Fibroblast of lung (primary cell): ENCODE data around the gene ACSS1. TPM values are rescaled to one million over a fixed set of nuclear protein-coding genes. Genes with fewer than 3 reads are reported as not detected.

Experiments used
- DNase-seq, 2 donors: peaks; one replicate each; pipeline versions ENCODE4 v3.0.0 to v3.0.0-alpha.2; 2010; ENCODE audit warnings: low read depth in 2 of 2
- H2AFZ ChIP-seq: 2 replicates; pipeline ENCODE4 v1.5.1; 2012; ENCODE audit warnings: low read length, control low read depth, inconsistent platforms
- H3K27ac ChIP-seq: 2 replicates; pipeline ENCODE4 v1.5.1; 2011; ENCODE audit warnings: low read length, control low read depth; ENCODE audit not compliant: insufficient read depth
- H3K27me3 ChIP-seq: 2 replicates; pipeline ENCODE4 v1.5.1; 2011; ENCODE audit warnings: mild to moderate bottlenecking, low read length; ENCODE audit not compliant: control insufficient read depth, insufficient read depth
- H3K36me3 ChIP-seq: 2 replicates; pipeline ENCODE4 v1.5.1; 2011; ENCODE audit warnings: low read length; ENCODE audit not compliant: control insufficient read depth, insufficient read depth
- H3K4me1 ChIP-seq: 2 replicates; pipeline ENCODE4 v1.5.1; 2011; ENCODE audit warnings: low read length; ENCODE audit not compliant: control insufficient read depth, insufficient read depth; ENCODE audit errors: extremely low read depth
- H3K4me2 ChIP-seq: 2 replicates; pipeline ENCODE4 v1.5.1; 2011; ENCODE audit warnings: low read length, control low read depth; ENCODE audit not compliant: insufficient read depth; ENCODE audit errors: extremely low read depth
- H3K4me3 ChIP-seq, 4 experiments: fragments of 200-600 bp in 1 of 4; sonication (generic) in 1 of 4; replicated peaks in 1 of 4; 2 replicates each; pipeline ENCODE4 v1.5.1; 2011 to 2016; ENCODE audit warnings: low read length in 4 of 4, low read depth in 3 of 4, mild to moderate bottlenecking in 3 of 4, control low read depth in 2 of 4, inconsistent platforms in 1 of 4, mixed read lengths in 1 of 4; ENCODE audit not compliant: insufficient read depth in 1 of 4; ENCODE audit errors: control extremely low read depth in 1 of 4
- H3K79me2 ChIP-seq: 2 replicates; pipeline ENCODE4 v1.5.1; 2012; ENCODE audit warnings: mild to moderate bottlenecking, low read length, inconsistent platforms; ENCODE audit not compliant: control insufficient read depth, insufficient read depth
- H3K9ac ChIP-seq: 2 replicates; pipeline ENCODE4 v1.5.1; 2011; ENCODE audit warnings: mild to moderate bottlenecking, low read length, control low read depth; ENCODE audit not compliant: insufficient read depth
- H3K9me3 ChIP-seq: 2 replicates; pipeline ENCODE4 v1.5.1; 2012; ENCODE audit warnings: low read depth, low read length; ENCODE audit not compliant: control insufficient read depth, insufficient read depth
- H4K20me1 ChIP-seq: 2 replicates; pipeline ENCODE4 v1.5.1; 2011; ENCODE audit warnings: low read length; ENCODE audit not compliant: control insufficient read depth, insufficient read depth; ENCODE audit errors: extremely low read depth
- CTCF ChIP-seq, 2 donors: IDR thresholded peaks in 1 of 2; conservative IDR thresholded peaks in 1 of 2; 1 replicate in 1 of 2; 2 replicates in 1 of 2; pipeline ENCODE4 v1.5.1; 2011 to 2012; ENCODE audit warnings: low read length in 2 of 2, control low read depth in 1 of 2, inconsistent platforms in 1 of 2, low read depth in 1 of 2, mild to moderate bottlenecking in 1 of 2
- EZH2 ChIP-seq: IDR thresholded peaks from 2 replicates; pipeline ENCODE4 v1.5.1; 2012; ENCODE audit warnings: low read length, control low read depth, mild to moderate bottlenecking; ENCODE audit errors: missing control alignments
- polyA plus RNA-seq, 2 donors: library from polyadenylated mRNA; depleted of rRNA in 1 of 2; stranded (reverse) in 1 of 2; unstranded in 1 of 2; fragments of >200 nt; gene quantifications; 2 replicates each; pipeline ENCODE4 v1.2.1, GENCODE V29; 2011 to 2012; ENCODE audit warnings: missing spikeins in 1 of 2
- total RNA-seq: library from RNA; depleted of rRNA; stranded (reverse); fragments of >200 nt; gene quantifications from 2 replicates; pipeline ENCODE4 v1.2.1, GENCODE V29; 2014

The ACSS1 gene
- total and polyA plus RNA-seq, 2 donors (not counting 1 experiment from before 2014, with no cell fraction given) = 1.3 to 3.4 TPM

DNA sequence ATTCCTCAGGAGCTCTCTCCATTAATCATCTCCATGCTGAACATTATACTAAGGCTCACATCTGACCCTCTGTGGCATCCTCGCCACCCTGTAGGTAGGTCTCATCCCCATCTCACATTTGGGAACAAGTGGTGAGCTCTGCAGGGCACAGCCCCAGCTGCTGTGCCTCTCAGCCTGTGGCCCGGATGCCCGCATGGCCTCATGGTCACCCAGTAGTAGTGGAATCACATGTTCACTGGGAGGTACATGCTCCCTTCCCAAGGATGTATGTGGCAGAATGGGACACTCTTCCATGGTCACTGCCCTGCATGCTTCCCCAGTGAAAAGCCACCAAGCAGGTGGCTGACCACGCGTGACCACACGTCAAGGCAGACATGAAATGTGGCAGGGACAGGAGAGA lies 39.1 kb downstream of the ACSS1 start:
- H3K4me3 ChIP-seq = no peak overlapping the region
- H3K36me3 ChIP-seq = no peaks in the 10 kb centered on the region
- no peak for DNase-seq

GRCh38 chr20:25018425-25018824 lies 39.5 kb downstream of the ACSS1 start:
- no peaks in the 10 kb centered on the region for H3K4me1 ChIP-seq
- H3K36me3 ChIP-seq = no peaks in the 10 kb centered on the region
- no peak overlapping the region for H3K4me3 ChIP-seq
- H3K27me3 ChIP-seq = no peaks in the 10 kb centered on the region
- no peak overlapping the region for H3K4me2 ChIP-seq
- TF ChIP-seq EZH2 (no peak), CTCF (conservative IDR thresholded peaks at IDR 0.05 in 1 of 2, IDR thresholded peaks at IDR 0.05 in 1 of 2; ENCODE audit: low read depth in 1 of 2, low read length in 2 of 2) (no peak)
- no peaks in the 10 kb centered on the region for H3K9me3 ChIP-seq
- no peak overlapping the region for H3K9ac ChIP-seq
- H3K79me2 ChIP-seq = no peaks in the 10 kb centered on the region
- H4K20me1 ChIP-seq = no peaks in the 10 kb centered on the region
- H3K27ac ChIP-seq = no peak overlapping the region
- DNase-seq = no peak
- no peak overlapping the region for H2AFZ ChIP-seq

More for the DNA sequence above, 39.1 kb downstream of the ACSS1 start:
- H3K79me2 ChIP-seq = no peaks in the 10 kb centered on the region
- H4K20me1 ChIP-seq = no peaks in the 10 kb centered on the region
- no peaks in the 10 kb centered on the region for H3K27me3 ChIP-seq
- no peak overlapping the region for H2AFZ ChIP-seq
- no peaks in the 10 kb centered on the region for H3K4me1 ChIP-seq
- no peak overlapping the region for H3K27ac ChIP-seq
- TF ChIP-seq EZH2 (no peak), CTCF (conservative IDR thresholded peaks at IDR 0.05 in 1 of 2, IDR thresholded peaks at IDR 0.05 in 1 of 2; ENCODE audit: low read depth in 1 of 2, low read length in 2 of 2) (no peak)
- no peak overlapping the region for H3K4me2 ChIP-seq
- H3K9me3 ChIP-seq = no peaks in the 10 kb centered on the region
- H3K9ac ChIP-seq = no peak overlapping the region

GRCh38 chr20:25017257-25017803 lies 40.6 kb downstream of the ACSS1 start:
- no peaks in the 10 kb centered on the region for H4K20me1 ChIP-seq
- no peak overlapping the region for H3K4me2 ChIP-seq
- H3K27ac ChIP-seq = no peak overlapping the region
- DNase-seq = no peak
- H3K27me3 ChIP-seq = no peaks in the 10 kb centered on the region
- H2AFZ ChIP-seq = no peak overlapping the region
- no peak overlapping the region for H3K4me3 ChIP-seq
- no peaks in the 10 kb centered on the region for H3K36me3 ChIP-seq
- no peak overlapping the region for H3K9ac ChIP-seq
- no peaks in the 10 kb centered on the region for H3K9me3 ChIP-seq
- no peaks in the 10 kb centered on the region for H3K79me2 ChIP-seq
- H3K4me1 ChIP-seq = no peaks in the 10 kb centered on the region
- TF ChIP-seq CTCF (conservative IDR thresholded peaks at IDR 0.05 in 1 of 2, IDR thresholded peaks at IDR 0.05 in 1 of 2; ENCODE audit: low read depth in 1 of 2, low read length in 2 of 2) (no peak), EZH2 (no peak)
